Medulla oblongata (tissue), 1 donor: ENCODE measurements around the gene NMNAT1.
"Not testable (repeated sequence)": the region's sequence is repeated elsewhere in the genome, so short reads cannot be mapped to it uniquely, and the experiment has no call there.

ENCODE experiments used
- DNase-seq: peaks from one replicate; pipeline ENCODE4 v3.0.0-alpha.2; 2015; ENCODE audit errors: extremely low spot score

Gene NMNAT1

GRCh38 chr1:10019561-10019960 lies 76.3 kb downstream of the NMNAT1 start:
- no peak for DNase-seq

- DNase-seq, result no peak
These were observed 76.8 kb downstream of the NMNAT1 start for GRCh38 chr1:10020086-10020485.

- DNase-seq, result not testable (repeated sequence)
These were observed 77.4 kb downstream of the NMNAT1 start for GRCh38 chr1:10020678-10021077.

- DNase-seq, result not testable (repeated sequence)
These were observed 78.7 kb downstream of the NMNAT1 start for GRCh38 chr1:10021992-10022391.

- no peak for DNase-seq
These were observed 79.4 kb downstream of the NMNAT1 start for GRCh38 chr1:10022656-10023055.

GRCh38 chr1:10025354-10025753 lies 82.1 kb downstream of the NMNAT1 start:
- DNase-seq, result no peak

- no peak for DNase-seq
These were observed 83.8 kb downstream of the NMNAT1 start for GRCh38 chr1:10027027-10027426.

- DNase-seq, result not testable (repeated sequence)
These were observed 85.8 kb downstream of the NMNAT1 start for GRCh38 chr1:10028956-10029500.

GRCh38 chr1:10031461-10031860 lies 88.2 kb downstream of the NMNAT1 start:
- DNase-seq, result no peak

- DNase-seq, result peak; percentile 99
These were observed 89.5 kb downstream of the NMNAT1 start, which contains the start of gene UBE4B for GRCh38 chr1:10032590-10033358. UBE4B (plus strand) TSS chr1:10032958; CDS start chr1:10033671, 713 bp downstream.

GRCh38 chr1:10033359-10033845 lies 90.1 kb downstream of the NMNAT1 start:
- DNase-seq, result peak; percentile 40
